IMR-90 (cell line): ENCODE data around the gene ARMC10. TPM values are rescaled to one million over a fixed set of nuclear protein-coding genes. Genes with fewer than 3 reads are reported as not detected.

Experiments used
- ATAC-seq: fragments of 200-7000 bp; cut with Tn5 transposase; 2 replicates; pipeline ENCODE4 v1.9.1; 2020; ENCODE audit warnings: low read depth, mild to moderate bottlenecking, moderate library complexity
- BruUV-seq: library from RNA; stranded (reverse); fragments of 400-500 nt; replicated peaks from 2 replicates; lab custom pipeline; 2021; lab: Mats Ljungman, UMichigan
- CTCF ChIA-PET: fragments of 300-600 bp; formaldehyde crosslinking; extraction: SDS; loops from one replicate; lab custom pipeline; 2021; ENCODE audit warnings: antibody characterized with exemption; lab: Yijun Ruan, JAX
- POLR2A ChIA-PET: fragments of 300-600 bp; sonication (Branson Sonifier 250); formaldehyde crosslinking; loops from one replicate; lab custom pipeline; 2022; ENCODE audit warnings: antibody characterized with exemption; ENCODE audit not compliant: unreplicated experiment; lab: Charles Lee
- DNase-seq: peaks from one replicate; pipeline ENCODE4 v3.0.0; 2013
- H2AFZ ChIP-seq: replicated peaks from 2 replicates; pipeline ENCODE3; 2013; ENCODE audit warnings: low read length, mild to moderate bottlenecking; ENCODE audit not compliant: poor library complexity
- H2AK5ac ChIP-seq: 2 replicates; pipeline ENCODE4 v1.6.1; 2013; ENCODE audit warnings: low read depth, low read length, inconsistent platforms
- H2AK9ac ChIP-seq: replicated peaks from 2 replicates; pipeline ENCODE3; 2013; ENCODE audit warnings: mild to moderate bottlenecking, low read depth, low read length, moderate library complexity; ENCODE audit not compliant: poor library complexity
- H2BK120ac ChIP-seq: 2 replicates; pipeline ENCODE4 v1.6.1; 2013; ENCODE audit warnings: low read depth, low read length, inconsistent platforms
- H2BK15ac ChIP-seq: 3 replicates; pipeline ENCODE4 v1.6.1; 2013; ENCODE audit warnings: low read depth, low read length, inconsistent platforms
- H2BK20ac ChIP-seq: 2 replicates; pipeline ENCODE4 v1.6.1; 2013; ENCODE audit warnings: low read depth, mild to moderate bottlenecking, inconsistent platforms, low read length, moderate library complexity
- H2BK5ac ChIP-seq: 2 replicates; pipeline ENCODE4 v1.6.1; 2013; ENCODE audit warnings: mild to moderate bottlenecking, low read depth, low read length, inconsistent platforms; ENCODE audit not compliant: poor library complexity, severe bottlenecking
- H3K14ac ChIP-seq: replicated peaks from 2 replicates; pipeline ENCODE4 v1.6.1; 2013; ENCODE audit warnings: low read depth, low read length, inconsistent platforms
- H3K18ac ChIP-seq: 2 replicates; pipeline ENCODE4 v1.6.1; 2013; ENCODE audit warnings: low read depth, low read length, control low read depth
- H3K23ac ChIP-seq: 2 replicates; pipeline ENCODE4 v1.6.1; 2013; ENCODE audit warnings: low read depth, low read length, inconsistent platforms
- H3K27ac ChIP-seq: 2 replicates; pipeline ENCODE4 v1.5.1; 2013; ENCODE audit warnings: mild to moderate bottlenecking, control low read depth, low read length; ENCODE audit not compliant: insufficient read depth
- H3K27me3 ChIP-seq: 2 replicates; pipeline ENCODE4 v1.6.1; 2013; ENCODE audit warnings: low read length; ENCODE audit not compliant: control insufficient read depth, insufficient read depth
- H3K36me3 ChIP-seq: 2 replicates; pipeline ENCODE4 v1.6.1; 2013; ENCODE audit warnings: low read length, mixed read lengths; ENCODE audit not compliant: control insufficient read depth, insufficient read depth
- H3K4ac ChIP-seq: 2 replicates; pipeline ENCODE4 v1.6.1; 2013; ENCODE audit warnings: low read depth, low read length, inconsistent platforms
- H3K4me1 ChIP-seq: 2 replicates; pipeline ENCODE4 v1.6.1; 2013; ENCODE audit warnings: low read length, mixed read lengths; ENCODE audit not compliant: control insufficient read depth, insufficient read depth
- H3K4me2 ChIP-seq: 2 replicates; pipeline ENCODE4 v1.6.1; 2013; ENCODE audit warnings: low read depth, mild to moderate bottlenecking, control low read depth, low read length, moderate library complexity
- H3K4me3 ChIP-seq: 2 replicates; pipeline ENCODE4 v1.5.1; 2013; ENCODE audit warnings: low read depth, mild to moderate bottlenecking, control low read depth, low read length, moderate library complexity; ENCODE audit not compliant: insufficient read depth
- H3K56ac ChIP-seq: 2 replicates; pipeline ENCODE4 v1.6.1; 2013; ENCODE audit warnings: low read length, inconsistent platforms; ENCODE audit not compliant: insufficient read depth; ENCODE audit errors: extremely low read depth
- H3K79me1 ChIP-seq, 2 experiments: 2 replicates each; pipeline ENCODE4 v1.6.1; 2013; ENCODE audit warnings: low read length in 2 of 2, inconsistent platforms in 1 of 2, low read depth in 1 of 2
- H3K9ac ChIP-seq: 2 replicates; pipeline ENCODE4 v1.6.1; 2013; ENCODE audit warnings: low read depth, low read length, control low read depth
- H3K9me1 ChIP-seq: 2 replicates; pipeline ENCODE4 v1.6.1; 2013; ENCODE audit warnings: low read length, inconsistent platforms; ENCODE audit not compliant: insufficient read depth
- H3K9me3 ChIP-seq: 2 replicates; pipeline ENCODE4 v1.6.1; 2013; ENCODE audit warnings: low read length; ENCODE audit not compliant: control insufficient read depth, insufficient read depth
- H4K20me1 ChIP-seq: 2 replicates; pipeline ENCODE4 v1.6.1; 2013; ENCODE audit warnings: low read length, inconsistent platforms; ENCODE audit not compliant: insufficient read depth
- H4K5ac ChIP-seq: 2 replicates; pipeline ENCODE4 v1.6.1; 2013; ENCODE audit warnings: mild to moderate bottlenecking, low read depth, low read length, control low read depth
- H4K8ac ChIP-seq, 2 experiments: 2 replicates each; pipeline ENCODE4 v1.6.1; 2013; ENCODE audit warnings: low read depth in 2 of 2, low read length in 2 of 2, control low read depth in 1 of 2, inconsistent platforms in 1 of 2
- H4K91ac ChIP-seq: 2 replicates; pipeline ENCODE4 v1.6.1; 2013; ENCODE audit warnings: low read depth, low read length, inconsistent platforms; ENCODE audit not compliant: insufficient read depth
- BHLHE40 ChIP-seq: fragments of 150-350 bp; IDR thresholded peaks from 2 replicates; pipeline ENCODE4 v1.6.1; 2016; ENCODE audit warnings: mild to moderate bottlenecking, low read depth, low read length
- FOS ChIP-seq: fragments of 150-350 bp; IDR thresholded peaks from 2 replicates; pipeline ENCODE4 v1.6.1; 2016; ENCODE audit warnings: low read depth, low read length
- MAZ ChIP-seq: IDR thresholded peaks from 2 replicates; pipeline ENCODE4 v1.6.1; 2012; ENCODE audit warnings: low read depth, mild to moderate bottlenecking, low read length, improper control_type of control experiment, moderate library complexity, borderline replicate concordance
- POLR2A ChIP-seq: IDR thresholded peaks from 2 replicates; pipeline ENCODE4 v1.6.1; 2012; ENCODE audit warnings: mild to moderate bottlenecking, low read depth, low read length
- USF2 ChIP-seq: fragments of 150-350 bp; IDR thresholded peaks from 2 replicates; pipeline ENCODE4 v1.6.1; 2017; ENCODE audit warnings: mild to moderate bottlenecking, antibody characterized with exemption, low read length, low read depth
- WGBS, 2 experiments: methylation state at CpG; one replicate each; pipeline versions ENCODE4 v1.1.5 to v1.1.7; 2013; ENCODE audit warnings: missing lambda C conversion rate in 2 of 2; ENCODE audit not compliant: insufficient read length in 1 of 2; ENCODE audit errors: extremely low coverage in 2 of 2; 5-methylcytosine and 5-hydroxymethylcytosine counted together
- dilution Hi-C: fragments of 300-500 bp; cut with HindIII; formaldehyde crosslinking; loops from one replicate; pipeline ENCODE4 v1.14.3; 2018; ENCODE audit warnings: low sequenced_read_pairs; ENCODE audit not compliant: unreplicated experiment
- in situ Hi-C: fragments of 300-500 bp; cut with MboI; formaldehyde crosslinking; loops from 3 replicates; pipeline ENCODE4 v1.14.3; 2019; ENCODE audit warnings: low sequenced_read_pairs, inconsistent platforms, mixed read lengths
- intact Hi-C: fragments of 100-400 bp; cut with micrococcal nuclease; formaldehyde crosslinking; loops from 2 replicates; pipeline ENCODE4 v1.10.0; 2022
- polyA plus RNA-seq, 3 experiments: library from polyadenylated mRNA; depleted of rRNA; stranded (reverse); fragments of >200 nt; gene quantifications; 2 replicates each; pipeline ENCODE4 v1.2.3, GENCODE V29; 2012; ENCODE audit warnings: low replicate concordance in 1 of 3
- total RNA-seq: library from RNA; depleted of rRNA; stranded (reverse); fragments of >200 nt; gene quantifications from 2 replicates; pipeline ENCODE4 v1.2.3, GENCODE V29; 2012
- TF ChIP-seq, protein P1 (sequence below): conservative IDR thresholded peaks from 2 replicates; pipeline ENCODE4 v1.5.1; 2012; ENCODE audit warnings: mild to moderate bottlenecking, low read depth, low read length, improper control_type of control experiment

Gene ARMC10
- total and polyA plus RNA-seq, 2 of the 4 experiments (the other 2 are of a cell fraction): 17.4 to 21.0 TPM

GRCh38 chr7:103073989-103074518 lies 886 bp upstream of the ARMC10 start:
- Histone ChIP-seq H4K5ac (peak overlapping the region; percentile 23; the same call in 1 of the 2 replicates), H2BK120ac (no peak overlapping the region), H2AK9ac (peak overlapping the region; percentile 82), H3K4ac (peak overlapping the region; percentile 64), H2AFZ (peak overlapping the region; percentile 100), H4K8ac (peak overlapping the region; percentile 3 to 73; a peak in 2 of 4 replicates), H3K4me2 (peak overlapping the region; percentile 94), H3K36me3 (no peaks in the 10 kb centered on the region), H3K9ac (peak overlapping the region; percentile 76), H3K14ac (peak overlapping the region; percentile 77), H3K56ac (peak overlapping the region; percentile 68), H3K27me3 (no peaks in the 10 kb centered on the region), H3K4me3 (peak overlapping the region; percentile 93), H3K18ac (no peak overlapping the region), H4K20me1 (no peaks in the 10 kb centered on the region), H3K27ac (peak overlapping the region; percentile 54), H3K4me1 (peaks cover 2% of the 10 kb centered on the region; the same call in 1 of the 2 replicates), H4K91ac (peak overlapping the region; percentile 41; the same call in 1 of the 2 replicates), H2BK5ac (peak overlapping the region; percentile 37), H3K23ac (peak overlapping the region; percentile 68), H2BK20ac (no peak overlapping the region), H2AK5ac (no peak overlapping the region), H3K79me1 (peaks cover 13 to 41% of the 10 kb centered on the region in 2 experiments), H2BK15ac (peak overlapping the region; percentile 12; the same call in 1 of the 3 replicates), H3K9me3 (no peaks in the 10 kb centered on the region), H3K9me1 (peaks cover 6% of the 10 kb centered on the region; the same call in 1 of the 2 replicates)
- intact Hi-C loops (no loop called here), in situ Hi-C loops (no loop called here), dilution Hi-C loops (no loop called here)
- no TSS peak for BruUV-seq
- ChIA-PET POLR2A (no interaction called here), CTCF (no interaction called here)
- ATAC-seq (no peak; the same call in 1 of the 2 replicates), DNase-seq (no peak)
- 21% methylated on average over 4 of the region's 6 CpGs; no CpG with 5 or more reads in 1 of the 2 experiments for WGBS, 2 experiments
- TF ChIP-seq, protein P1, sequence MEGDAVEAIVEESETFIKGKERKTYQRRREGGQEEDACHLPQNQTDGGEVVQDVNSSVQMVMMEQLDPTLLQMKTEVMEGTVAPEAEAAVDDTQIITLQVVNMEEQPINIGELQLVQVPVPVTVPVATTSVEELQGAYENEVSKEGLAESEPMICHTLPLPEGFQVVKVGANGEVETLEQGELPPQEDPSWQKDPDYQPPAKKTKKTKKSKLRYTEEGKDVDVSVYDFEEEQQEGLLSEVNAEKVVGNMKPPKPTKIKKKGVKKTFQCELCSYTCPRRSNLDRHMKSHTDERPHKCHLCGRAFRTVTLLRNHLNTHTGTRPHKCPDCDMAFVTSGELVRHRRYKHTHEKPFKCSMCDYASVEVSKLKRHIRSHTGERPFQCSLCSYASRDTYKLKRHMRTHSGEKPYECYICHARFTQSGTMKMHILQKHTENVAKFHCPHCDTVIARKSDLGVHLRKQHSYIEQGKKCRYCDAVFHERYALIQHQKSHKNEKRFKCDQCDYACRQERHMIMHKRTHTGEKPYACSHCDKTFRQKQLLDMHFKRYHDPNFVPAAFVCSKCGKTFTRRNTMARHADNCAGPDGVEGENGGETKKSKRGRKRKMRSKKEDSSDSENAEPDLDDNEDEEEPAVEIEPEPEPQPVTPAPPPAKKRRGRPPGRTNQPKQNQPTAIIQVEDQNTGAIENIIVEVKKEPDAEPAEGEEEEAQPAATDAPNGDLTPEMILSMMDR: no peak
- TF ChIP-seq USF2 (no peak), MAZ (no peak), POLR2A (no peak), FOS (no peak), BHLHE40 (peak; percentile 50; the same call in 1 of the 2 replicates)
